ENCODE measurements around the gene TGFA. TPM values are rescaled to one million over a fixed set of nuclear protein-coding genes. Genes with fewer than 3 reads are reported as not detected.

The TGFA gene
- polyA plus RNA-seq, 1 donor (not counting 4 experiments of a cell fraction or from before 2014, with no cell fraction given): 51.7 TPM

GRCh38 chr2:70580352-70580751 lies 26.7 kb upstream of the TGFA start:
- no peaks in the 10 kb centered on the region for H3K9me1 ChIP-seq (ENCODE audit: control insufficient read depth, extremely low read depth, insufficient read depth, low read length)
- no peaks in the 10 kb centered on the region for H3K4me1 ChIP-seq (ENCODE audit: control insufficient read depth, extremely low read depth, insufficient read depth, low read length)
- H3K9ac ChIP-seq (ENCODE audit: control insufficient read depth, extremely low read depth, insufficient read depth, low read length): no peak overlapping the region
- FAIRE-seq: no peak
- dilution Hi-C loops (cut with MboI; ENCODE audit: extremely low pct_ligation_motif_present, low sequenced_read_pairs): no loop called here
- no peaks in the 10 kb centered on the region for H4K20me1 ChIP-seq (ENCODE audit: control insufficient read depth, extremely low read depth, insufficient read depth, low read length)
- H3K4me2 ChIP-seq (ENCODE audit: control insufficient read depth, extremely low read depth, insufficient read depth, low read depth, low read length): no peak overlapping the region
- H3K36me3 ChIP-seq (ENCODE audit: control insufficient read depth in 2 of 2, extremely low read depth in 1 of 2, insufficient read depth in 2 of 2, low read length in 2 of 2): no peaks in the 10 kb centered on the region
- H3K79me2 ChIP-seq (ENCODE audit: control insufficient read depth, insufficient read depth, low read length): no peaks in the 10 kb centered on the region
- H2AFZ ChIP-seq (ENCODE audit: control insufficient read depth, low read length): no peak overlapping the region
- no peaks in the 10 kb centered on the region for H3K9me3 ChIP-seq (ENCODE audit: control insufficient read depth, low read depth, low read length)
- H3K27me3 ChIP-seq (ENCODE audit: control insufficient read depth, extremely low read depth, insufficient read depth, low read length): no peaks in the 10 kb centered on the region
- no peak overlapping the region for H3K27ac ChIP-seq (ENCODE audit: control insufficient read depth, insufficient read depth, low read length)
- no peak for DNase-seq (ENCODE audit: low read depth, low spot score)
- no peak for TF ChIP-seq CTCF (optimal IDR thresholded peaks at IDR 0.05 in 1 of 3, IDR thresholded peaks at IDR 0.05 in 1 of 3, conservative IDR thresholded peaks at IDR 0.05 in 1 of 3; ENCODE audit: extremely low read depth in 1 of 3, insufficient read depth in 2 of 3, low read length in 3 of 3)
- TF ChIP-seq EZH2 (IDR thresholded peaks at IDR 0.05; ENCODE audit: low read length): no peak
- H3K4me3 ChIP-seq (ENCODE audit: control insufficient read depth in 2 of 3, extremely low read depth in 1 of 3, insufficient read depth in 2 of 3, low read depth in 1 of 3, low read length in 3 of 3): no peak overlapping the region

GRCh38 chr2:70574618-70575017 lies 21.0 kb upstream of the TGFA start:
- H3K9me3 ChIP-seq (ENCODE audit: control insufficient read depth, low read depth, low read length): no peaks in the 10 kb centered on the region
- H3K27me3 ChIP-seq (ENCODE audit: control insufficient read depth, extremely low read depth, insufficient read depth, low read length): no peaks in the 10 kb centered on the region
- no peaks in the 10 kb centered on the region for H3K79me2 ChIP-seq (ENCODE audit: control insufficient read depth, insufficient read depth, low read length)
- H3K4me1 ChIP-seq (ENCODE audit: control insufficient read depth, extremely low read depth, insufficient read depth, low read length): peaks cover 19% of the 10 kb centered on the region
- no peak overlapping the region for H2AFZ ChIP-seq (ENCODE audit: control insufficient read depth, low read length)
- H3K27ac ChIP-seq (ENCODE audit: control insufficient read depth, insufficient read depth, low read length): no peak overlapping the region
- dilution Hi-C loops (cut with MboI; ENCODE audit: extremely low pct_ligation_motif_present, low sequenced_read_pairs): no loop called here
- FAIRE-seq (no peak), DNase-seq (ENCODE audit: low read depth, low spot score) (no peak)
- H3K4me2 ChIP-seq (ENCODE audit: control insufficient read depth, extremely low read depth, insufficient read depth, low read depth, low read length): no peak overlapping the region
- H4K20me1 ChIP-seq (ENCODE audit: control insufficient read depth, extremely low read depth, insufficient read depth, low read length): no peaks in the 10 kb centered on the region
- TF ChIP-seq CTCF (optimal IDR thresholded peaks at IDR 0.05 in 1 of 3, IDR thresholded peaks at IDR 0.05 in 1 of 3, conservative IDR thresholded peaks at IDR 0.05 in 1 of 3; ENCODE audit: extremely low read depth in 1 of 3, insufficient read depth in 2 of 3, low read length in 3 of 3) (no peak), EZH2 (IDR thresholded peaks at IDR 0.05; ENCODE audit: low read length) (no peak)
- H3K36me3 ChIP-seq (ENCODE audit: control insufficient read depth in 2 of 2, extremely low read depth in 1 of 2, insufficient read depth in 2 of 2, low read length in 2 of 2): no peaks in the 10 kb centered on the region
- no peak overlapping the region for H3K9ac ChIP-seq (ENCODE audit: control insufficient read depth, extremely low read depth, insufficient read depth, low read length)
- no peaks in the 10 kb centered on the region for H3K9me1 ChIP-seq (ENCODE audit: control insufficient read depth, extremely low read depth, insufficient read depth, low read length)
- H3K4me3 ChIP-seq (ENCODE audit: control insufficient read depth in 2 of 3, extremely low read depth in 1 of 3, insufficient read depth in 2 of 3, low read depth in 1 of 3, low read length in 3 of 3): no peak overlapping the region
